HepG2 (cell line): ENCODE data around the gene MT4. TPM values are rescaled to one million over a fixed set of nuclear protein-coding genes. Genes with fewer than 3 reads are reported as not detected.

Experiments used
- CENPBD1 ChIP-seq: sonication (generic); formaldehyde crosslinking; IDR thresholded peaks from 2 replicates; pipeline ENCODE4 v1.8.0; 2022; ENCODE audit warnings: missing genetic modification reagents, low read depth, mild to moderate bottlenecking, borderline replicate concordance
- DZIP1 ChIP-seq: sonication (generic); formaldehyde crosslinking; IDR thresholded peaks from 2 replicates; pipeline ENCODE4 v1.5.0; 2020; ENCODE audit warnings: mild to moderate bottlenecking, missing genetic modification reagents
- HBP1 ChIP-seq: IDR thresholded peaks from 2 replicates; pipeline ENCODE4 v1.6.1; 2016; ENCODE audit warnings: low read depth, control low read depth
- HNRNPLL ChIP-seq: fragments of 200-400 bp; formaldehyde crosslinking; IDR thresholded peaks from 2 replicates; pipeline ENCODE4 v1.6.1; 2017; ENCODE audit warnings: mild to moderate bottlenecking, low read depth, low read length; ENCODE audit not compliant: poor library complexity, severe bottlenecking
- HNRNPUL1 ChIP-seq: fragments of 200-400 bp; formaldehyde crosslinking; IDR thresholded peaks from 2 replicates; pipeline ENCODE4 v1.6.1; 2017; ENCODE audit warnings: low read depth, mild to moderate bottlenecking, low read length, moderate library complexity
- HOXA5 ChIP-seq: sonication (generic); formaldehyde crosslinking; IDR thresholded peaks from 2 replicates; pipeline ENCODE4 v1.4.0; 2020; ENCODE audit warnings: missing genetic modification reagents
- KLF12 ChIP-seq: sonication (generic); formaldehyde crosslinking; IDR thresholded peaks from 2 replicates; pipeline ENCODE4 v1.4.0; 2020; ENCODE audit warnings: missing genetic modification reagents, borderline replicate concordance
- KLF15 ChIP-seq: sonication (generic); formaldehyde crosslinking; IDR thresholded peaks from 2 replicates; pipeline ENCODE4 v1.8.1; 2023; ENCODE audit warnings: borderline replicate concordance, mild to moderate bottlenecking, inconsistent platforms, missing genetic modification reagents, mixed read lengths
- NFATC3 ChIP-seq: sonication (generic); formaldehyde crosslinking; IDR thresholded peaks from 2 replicates; pipeline ENCODE4 v1.5.1; 2020; ENCODE audit warnings: mild to moderate bottlenecking, missing genetic modification reagents
- POLR2AphosphoS5 ChIP-seq: IDR thresholded peaks from 2 replicates; pipeline ENCODE4 v1.6.1; 2012; ENCODE audit warnings: low read depth, low read length
- RFXAP ChIP-seq: sonication (generic); formaldehyde crosslinking; IDR thresholded peaks from 2 replicates; pipeline ENCODE4 v1.4.0; 2020; ENCODE audit warnings: missing genetic modification reagents, borderline replicate concordance
- SALL1 ChIP-seq: sonication (generic); formaldehyde crosslinking; IDR thresholded peaks from 2 replicates; pipeline ENCODE4 v1.8.0; 2022; ENCODE audit warnings: mild to moderate bottlenecking, missing genetic modification reagents
- SNRNP70 ChIP-seq: fragments of 200-400 bp; formaldehyde crosslinking; IDR thresholded peaks from 2 replicates; pipeline ENCODE4 v1.6.1; 2017; ENCODE audit warnings: mild to moderate bottlenecking, low read depth, low read length, moderate library complexity
- SP4 ChIP-seq: sonication (generic); formaldehyde crosslinking; IDR thresholded peaks from 2 replicates; pipeline ENCODE4 v1.8.1; 2023; ENCODE audit warnings: mild to moderate bottlenecking, missing genetic modification reagents
- TOE1 ChIP-seq: sonication (generic); formaldehyde crosslinking; IDR thresholded peaks from 2 replicates; pipeline ENCODE4 v1.4.0; 2020; ENCODE audit warnings: mild to moderate bottlenecking, missing genetic modification reagents
- ZFP36L1 ChIP-seq: sonication (generic); formaldehyde crosslinking; IDR thresholded peaks from 2 replicates; pipeline ENCODE4 v1.8.0; 2022; ENCODE audit warnings: mild to moderate bottlenecking, missing genetic modification reagents, moderate library complexity
- ZMYM4 ChIP-seq: sonication (generic); formaldehyde crosslinking; IDR thresholded peaks from 2 replicates; pipeline ENCODE4 v1.8.1; 2023; ENCODE audit warnings: mild to moderate bottlenecking, missing genetic modification reagents
- ZNF24 ChIP-seq: fragments of 450-650 bp; IDR thresholded peaks from 2 replicates; pipeline ENCODE4 v1.6.1; 2017; ENCODE audit warnings: antibody characterized with exemption, mild to moderate bottlenecking
- ZNF333 ChIP-seq: sonication (generic); formaldehyde crosslinking; IDR thresholded peaks from 2 replicates; pipeline ENCODE4 v1.4.0; 2020; ENCODE audit warnings: mild to moderate bottlenecking, missing genetic modification reagents, borderline replicate concordance
- ZNF34 ChIP-seq: sonication (generic); formaldehyde crosslinking; IDR thresholded peaks from 2 replicates; pipeline ENCODE4 v1.4.0; 2020; ENCODE audit warnings: mild to moderate bottlenecking, missing genetic modification reagents, borderline replicate concordance
- ZNF414 ChIP-seq: sonication (generic); formaldehyde crosslinking; IDR thresholded peaks from 2 replicates; pipeline ENCODE4 v1.5.0; 2020; ENCODE audit warnings: missing genetic modification reagents
- ZNF501 ChIP-seq: sonication (generic); formaldehyde crosslinking; IDR thresholded peaks from 2 replicates; pipeline ENCODE4 v1.5.1; 2020; ENCODE audit warnings: mild to moderate bottlenecking, moderate library complexity, missing genetic modification reagents
- ZNF567 ChIP-seq: sonication (generic); formaldehyde crosslinking; IDR thresholded peaks from 2 replicates; pipeline ENCODE4 v1.8.1; 2023; ENCODE audit warnings: mild to moderate bottlenecking, missing genetic modification reagents, borderline replicate concordance
- polyA plus RNA-seq, 8 experiments: library from polyadenylated mRNA; depleted of rRNA in 3 of 8; stranded (reverse) in 7 of 8; unstranded in 1 of 8; fragments of >200 nt; fragmentation: Illumina TruSeq in 4 of 8; extraction: Trizol in 4 of 8; gene quantifications; 2 replicates each; pipeline versions ENCODE4 v1.2.1 to v1.2.3, GENCODE V29; 2011 to 2016; ENCODE audit warnings: low read depth in 4 of 8, missing spikeins in 1 of 8, mixed read lengths in 1 of 8; ENCODE audit not compliant: insufficient read depth in 1 of 8
- total RNA-seq, 5 experiments: library from RNA; depleted of rRNA; stranded (reverse); fragments of >200 nt; fragmentation: Illumina TruSeq; extraction: Trizol; gene quantifications; 2 replicates each; pipeline ENCODE4 v1.2.3, GENCODE V29; 2016; ENCODE audit warnings: low read depth in 1 of 5

The MT4 gene
- total and polyA plus RNA-seq, 2 of the 13 experiments (the other 11 are each of a cell fraction or from before 2014, with no cell fraction given) = not detected

- TF ChIP-seq DZIP1 (peak; percentile 82; the same call in 1 of the 2 replicates), ZNF414 (CRISPR knock-in tag) (no peak), SNRNP70 (no peak), ZNF24 (no peak), NFATC3 (CRISPR knock-in tag) (no peak), ZNF501 (peak; percentile 36; the same call in 1 of the 2 replicates), RFXAP (CRISPR knock-in tag) (peak; percentile 92; the same call in 1 of the 2 replicates), ZMYM4 (CRISPR knock-in tag) (peak; percentile 26; the same call in 1 of the 2 replicates), ZNF34 (CRISPR knock-in tag) (no peak), HNRNPLL (peak; percentile 88), POLR2AphosphoS5 (peak; percentile 73), KLF12 (CRISPR knock-in tag) (peak; percentile 91; the same call in 1 of the 2 replicates), ZFP36L1 (no peak), HOXA5 (peak; percentile 62; the same call in 1 of the 2 replicates), SALL1 (CRISPR knock-in tag) (peak; percentile 83), HBP1 (CRISPR knock-in tag) (peak; percentile 87), TOE1 (CRISPR knock-in tag) (no peak), SP4 (peak; percentile 72), ZNF567 (CRISPR knock-in tag) (peak; percentile 79), HNRNPUL1 (0 out of 2 replicates have a peak, but pooled peaks have one; percentile 42), CENPBD1 (CRISPR knock-in tag) (peak; percentile 53; the same call in 1 of the 2 replicates), KLF15 (no peak), ZNF333 (peak; percentile 96; the same call in 1 of the 2 replicates)
These were observed 43.4 kb downstream of the MT4 start, which contains the start of gene MT2A (continued) for GRCh38 chr16:56608043-56608875.
